GM12891 (cell line): ENCODE results near the gene DNM3.

Source experiments
- DNase-seq: peaks from one replicate; pipeline ENCODE4 v3.0.0; 2011; ENCODE audit warnings: low spot score; ENCODE audit not compliant: insufficient read length
- FAIRE-seq: peaks from 2 replicates; lab custom pipeline; 2011; peaks lifted over from hg19 to GRCh38; lab: Jason Lieb, UNC
- PAX5 ChIP-seq: IDR thresholded peaks from 2 replicates; pipeline ENCODE4 v1.6.1; 2011; ENCODE audit warnings: low read length, moderate library complexity, mild to moderate bottlenecking; ENCODE audit not compliant: insufficient read depth, severe bottlenecking
- POLR2A ChIP-seq: IDR thresholded peaks from 2 replicates; pipeline ENCODE4 v1.6.1; 2011; ENCODE audit warnings: low read depth, low read length, control low read depth
- POLR2AphosphoS5 ChIP-seq: IDR thresholded peaks from 2 replicates; pipeline ENCODE4 v1.6.1; 2011; ENCODE audit warnings: low read depth, low read length, control low read depth
- POU2F2 ChIP-seq: IDR thresholded peaks from 2 replicates; pipeline ENCODE4 v1.6.1; 2011; ENCODE audit warnings: low read depth, mild to moderate bottlenecking, control low read depth, low read length, moderate library complexity
- SPI1 ChIP-seq: IDR thresholded peaks from 2 replicates; pipeline ENCODE4 v1.6.1; 2011; ENCODE audit warnings: low read depth, low read length, control low read depth
- TAF1 ChIP-seq: IDR thresholded peaks from 2 replicates; pipeline ENCODE4 v1.6.1; 2011; ENCODE audit warnings: low read depth, low read length, control low read depth

Gene DNM3

DNA sequence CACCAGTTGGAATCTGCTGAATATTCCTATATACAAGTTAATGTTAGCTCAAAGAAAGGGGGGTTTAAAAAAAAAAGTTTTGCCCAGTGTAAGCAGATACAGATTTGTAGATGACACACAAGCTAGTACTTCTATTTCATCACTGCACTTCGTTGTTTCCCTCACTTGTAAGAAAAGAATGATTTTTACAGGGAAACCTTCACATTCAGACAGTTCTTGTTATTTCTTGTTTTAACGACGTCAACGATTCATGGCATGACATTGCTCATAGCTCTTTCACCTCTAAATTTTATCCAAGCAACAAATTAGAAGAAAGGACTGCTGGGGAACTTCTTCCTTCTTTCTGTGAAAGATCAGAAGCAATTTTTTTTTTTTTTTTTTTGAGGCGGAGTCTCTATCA is 553.5 kb downstream of the DNM3 start:
- TF ChIP-seq POU2F2 = no peak
- no peak for TF ChIP-seq POLR2AphosphoS5
- TF ChIP-seq SPI1 = no peak
- TF ChIP-seq TAF1 = no peak
- no peak for DNase-seq
- no peak for FAIRE-seq

DNA sequence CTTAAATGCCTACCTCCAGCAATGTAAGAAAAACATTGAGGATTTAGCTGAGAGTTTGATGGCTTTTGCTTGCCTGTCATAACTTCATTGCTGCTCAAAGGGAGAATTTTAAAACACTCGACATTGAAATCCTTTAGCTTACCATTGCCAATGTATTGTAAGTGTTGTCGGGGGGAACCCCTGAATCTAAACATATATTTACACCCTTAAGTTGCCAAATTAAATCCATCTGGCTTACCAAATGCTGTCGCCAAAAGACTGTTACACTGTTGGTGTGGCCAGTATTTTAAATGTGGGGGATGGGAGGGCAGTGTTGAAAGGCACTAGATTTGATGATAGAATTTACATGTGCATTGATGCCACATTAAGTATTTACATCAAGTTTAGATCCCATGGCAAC is 554.3 kb downstream of the DNM3 start:
- TF ChIP-seq SPI1 (no peak), PAX5 (no peak), POLR2A (no peak), POLR2AphosphoS5 (no peak), POU2F2 (no peak), TAF1 (no peak)
- DNase-seq = no peak
- no peak for FAIRE-seq

DNA sequence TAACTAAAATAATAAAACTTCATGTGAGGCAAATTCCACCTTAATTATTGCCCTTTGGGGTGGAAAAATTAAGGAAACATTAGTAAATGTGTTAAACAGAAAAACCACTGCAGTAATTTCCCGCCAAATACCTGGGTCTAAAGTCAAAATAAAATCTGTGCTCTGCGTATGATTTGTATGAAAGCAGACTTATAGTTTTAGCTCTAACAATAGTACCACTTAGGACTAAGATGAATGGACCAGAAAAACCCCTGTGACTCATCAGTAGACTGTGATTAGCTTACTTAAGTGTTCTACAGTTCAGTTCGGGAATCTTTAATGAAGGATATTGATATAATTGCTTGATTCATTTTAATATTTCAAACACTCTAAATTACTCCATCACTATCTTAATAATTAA is 555.9 kb downstream of the DNM3 start:
- FAIRE-seq = peak; percentile 83
- DNase-seq = no peak
- no peak for TF ChIP-seq SPI1
- no peak for TF ChIP-seq PAX5
- TF ChIP-seq POU2F2 = no peak
- no peak for TF ChIP-seq TAF1
- TF ChIP-seq POLR2A = no peak
- TF ChIP-seq POLR2AphosphoS5 = no peak

DNA sequence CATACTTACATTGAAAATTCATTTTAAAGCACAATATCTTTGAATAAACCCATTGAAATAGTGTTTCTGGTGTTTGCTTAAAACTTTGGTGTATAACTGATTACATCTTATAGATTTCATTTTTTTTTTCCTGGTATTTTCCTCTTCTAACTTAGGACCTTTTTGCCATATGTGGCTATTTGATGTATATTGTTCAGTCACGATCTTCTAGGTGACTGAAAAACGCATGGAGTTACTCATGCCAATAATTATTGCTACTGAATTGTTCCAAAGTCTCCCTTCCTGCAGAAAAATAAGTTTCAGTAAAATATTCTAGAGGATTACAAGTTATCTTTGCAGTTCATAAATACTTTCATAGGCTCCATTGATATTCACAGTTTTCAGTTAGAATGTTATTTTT is 556.3 kb downstream of the DNM3 start:
- FAIRE-seq = no peak
- no peak for TF ChIP-seq POU2F2
- TF ChIP-seq POLR2A = no peak
- no peak for TF ChIP-seq POLR2AphosphoS5
- no peak for TF ChIP-seq TAF1
- no peak for TF ChIP-seq PAX5
- no peak for TF ChIP-seq SPI1

DNA sequence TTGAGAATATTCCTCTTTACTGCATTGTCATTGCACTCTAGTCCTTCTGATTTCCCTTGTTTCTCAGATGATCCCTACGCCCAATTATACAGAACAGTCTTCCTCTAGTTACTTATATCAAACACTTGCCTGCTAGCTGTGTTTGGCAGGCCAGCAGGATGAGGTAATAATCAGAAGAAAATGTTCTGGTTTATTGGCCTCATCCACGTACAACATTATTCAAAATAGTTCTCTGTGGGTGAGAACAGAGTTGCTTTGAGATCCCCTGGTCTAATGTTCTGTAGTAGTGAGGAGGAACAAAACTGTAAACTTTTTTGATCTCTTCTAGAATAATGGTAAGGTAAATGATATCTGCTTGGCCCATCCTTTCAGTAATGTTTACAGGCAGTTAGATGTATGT is 556.9 kb downstream of the DNM3 start:
- FAIRE-seq (peak; percentile 71), DNase-seq (no peak)
- no peak for TF ChIP-seq POLR2A
- TF ChIP-seq PAX5 = no peak
- no peak for TF ChIP-seq SPI1
- no peak for TF ChIP-seq TAF1
- TF ChIP-seq POU2F2 = no peak
- TF ChIP-seq POLR2AphosphoS5 = no peak

More for the DNA sequence above, 556.3 kb downstream of the DNM3 start:
- no peak for DNase-seq

DNA sequence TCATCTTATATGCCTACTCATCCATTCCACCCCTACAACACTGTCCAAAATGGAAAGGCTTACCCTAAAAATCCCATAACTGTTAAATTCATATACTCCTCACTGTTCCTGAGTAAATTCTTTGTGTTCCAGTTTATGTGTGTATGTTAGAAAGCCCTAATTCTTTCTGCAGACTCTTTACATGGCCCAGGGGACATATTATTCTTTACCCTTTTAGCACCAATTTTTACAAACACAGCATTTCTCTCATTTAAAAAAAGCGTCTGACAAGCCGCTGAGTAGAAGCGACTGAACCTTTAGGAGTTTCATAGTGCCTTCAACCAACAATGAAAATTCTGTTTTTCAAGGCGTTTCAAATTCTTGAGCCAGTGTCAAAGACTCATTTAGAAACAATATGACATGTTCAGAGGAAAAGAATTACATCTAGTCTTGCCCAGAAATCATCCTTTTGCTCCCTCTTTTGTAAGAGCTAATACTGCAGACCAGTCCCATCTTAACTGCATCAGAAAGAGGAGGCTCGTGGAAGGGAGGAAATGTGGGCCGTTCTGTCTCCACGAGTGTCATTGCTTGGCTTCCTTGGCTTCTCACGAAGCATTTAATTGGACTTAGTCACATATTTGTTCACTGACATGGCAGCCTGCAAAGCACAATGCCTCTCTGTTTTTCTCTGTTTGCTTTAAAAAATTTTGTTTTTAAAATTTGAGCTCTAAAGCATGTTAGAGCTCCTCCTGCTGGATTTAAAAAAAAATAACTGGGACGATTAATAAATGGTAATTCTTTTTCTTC is 557.9 kb downstream of the DNM3 start:
- TF ChIP-seq POU2F2 (no peak), POLR2A (no peak), SPI1 (no peak)
- DNase-seq = no peak
- FAIRE-seq = peak; percentile 86

DNA sequence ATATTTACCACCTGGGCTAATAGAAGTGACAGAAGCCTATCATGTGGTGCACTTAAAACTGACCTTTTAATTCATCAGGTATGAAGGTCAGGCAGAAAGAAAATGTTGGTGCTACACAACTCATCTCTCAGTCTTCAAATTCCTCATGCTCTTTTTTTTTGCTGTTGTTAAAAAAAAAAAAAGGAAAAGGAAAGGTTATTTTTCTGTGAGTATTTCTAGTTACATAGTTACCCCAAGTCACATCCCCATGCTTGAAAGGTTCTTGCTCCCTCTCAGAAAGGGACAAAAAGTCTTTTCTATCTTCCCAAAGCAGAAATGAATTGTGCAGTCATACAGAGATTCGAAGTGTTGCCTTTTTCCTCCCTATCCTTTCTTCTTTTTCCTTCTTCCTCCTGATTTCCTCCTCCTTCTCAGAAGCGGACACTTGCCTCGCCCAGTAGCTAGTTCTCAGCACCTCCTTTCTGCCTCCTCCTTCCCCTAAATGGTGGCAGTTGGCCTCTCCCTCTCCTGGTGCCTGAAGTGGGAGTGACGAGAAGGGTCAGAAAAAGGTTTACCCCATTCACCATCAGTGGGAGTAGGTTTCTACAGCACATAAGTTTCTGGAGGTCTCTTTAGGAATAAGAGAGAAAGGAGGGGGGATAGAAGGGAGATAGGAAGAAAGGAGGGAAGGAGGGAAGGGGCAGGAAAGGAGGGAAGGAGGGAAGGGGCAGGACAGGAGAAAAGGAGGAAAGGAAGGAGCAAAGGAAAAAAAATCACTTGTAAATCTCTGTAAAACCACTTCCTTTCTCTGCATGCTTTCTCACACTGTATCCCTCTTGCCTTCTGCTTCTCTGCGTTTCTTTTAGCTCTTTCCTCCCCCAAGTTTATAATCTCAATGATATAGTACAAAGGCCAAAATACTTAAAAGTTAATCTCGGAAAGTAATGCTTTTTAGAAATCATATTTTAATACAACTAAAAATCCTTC is 558.7 kb downstream of the DNM3 start:
- DNase-seq (no peak), FAIRE-seq (no peak)
- TF ChIP-seq TAF1 (no peak), POU2F2 (no peak), PAX5 (no peak), POLR2A (no peak)

DNA sequence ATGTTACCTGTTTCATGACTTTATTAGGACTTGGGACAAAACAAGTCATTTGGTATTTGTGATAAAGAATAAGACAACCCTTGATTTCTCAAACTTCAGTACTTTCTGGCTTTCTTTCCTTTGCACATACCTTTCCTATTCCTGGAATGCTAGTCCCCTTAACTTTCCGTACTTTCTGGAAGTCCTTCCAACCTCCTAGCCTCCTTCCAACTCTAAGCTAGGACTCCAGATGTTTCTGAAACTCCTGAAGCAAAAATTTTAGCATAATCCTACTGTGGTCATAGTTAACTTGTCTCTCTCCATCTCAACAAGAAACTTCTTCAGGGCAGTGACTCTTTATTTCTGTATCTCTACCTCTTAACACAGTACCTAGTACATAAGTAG is 559.4 kb downstream of the DNM3 start:
- DNase-seq (no peak), FAIRE-seq (peak; percentile 9)
- no peak for TF ChIP-seq POLR2AphosphoS5
- no peak for TF ChIP-seq PAX5
- no peak for TF ChIP-seq POU2F2
- TF ChIP-seq TAF1 = no peak
- TF ChIP-seq SPI1 = no peak
- TF ChIP-seq POLR2A = no peak

DNA sequence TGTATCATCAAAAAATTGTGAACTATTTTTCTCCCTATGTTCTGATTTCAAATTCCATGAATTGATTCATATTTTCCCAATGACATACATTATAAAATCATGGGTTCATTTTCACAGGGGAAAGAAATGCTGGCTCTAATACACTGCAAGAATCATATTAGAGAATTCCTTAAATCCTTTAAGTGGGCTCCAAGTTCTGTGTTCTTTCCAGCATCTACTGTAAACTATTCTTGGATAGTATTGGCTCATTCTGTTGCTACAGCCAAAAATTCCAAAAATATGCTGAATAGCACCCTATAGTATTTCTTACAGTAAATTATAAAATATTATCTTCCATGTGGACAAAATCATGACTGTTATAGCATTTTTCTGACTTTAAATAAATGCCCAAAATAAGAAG is 560.2 kb downstream of the DNM3 start:
- DNase-seq (no peak), FAIRE-seq (no peak)
- TF ChIP-seq TAF1 (no peak), POU2F2 (no peak), POLR2AphosphoS5 (no peak), POLR2A (no peak), SPI1 (no peak), PAX5 (no peak)

DNA sequence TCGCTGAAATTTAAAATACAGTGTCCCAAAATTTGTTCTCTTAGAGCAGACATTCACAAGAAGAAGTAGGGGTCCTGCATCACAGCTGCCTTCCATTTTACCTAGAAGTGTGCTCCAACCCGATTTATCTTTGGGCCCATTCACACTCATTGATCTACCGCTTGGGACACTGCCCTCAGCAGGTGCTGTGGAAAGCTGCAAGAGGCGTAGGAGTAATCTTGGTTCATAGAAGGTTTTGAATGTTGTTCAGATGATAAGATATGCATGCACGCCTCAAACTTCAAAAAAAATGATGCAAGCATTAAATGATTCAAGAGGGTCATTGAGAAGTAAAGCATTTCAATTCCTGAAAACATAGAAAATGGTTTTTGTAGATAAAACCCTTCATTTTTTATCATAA is 560.6 kb downstream of the DNM3 start:
- no peak for TF ChIP-seq POLR2A
- no peak for TF ChIP-seq SPI1
- no peak for TF ChIP-seq POLR2AphosphoS5
- DNase-seq (no peak), FAIRE-seq (no peak)
